Measurements from ENCODE around the gene PPP1R9A. TPM values are rescaled to one million over a fixed set of nuclear protein-coding genes. Genes with fewer than 3 reads are reported as not detected.

Gene PPP1R9A
- polyA plus RNA-seq, 1 experiment, result 0.02 TPM

DNA sequence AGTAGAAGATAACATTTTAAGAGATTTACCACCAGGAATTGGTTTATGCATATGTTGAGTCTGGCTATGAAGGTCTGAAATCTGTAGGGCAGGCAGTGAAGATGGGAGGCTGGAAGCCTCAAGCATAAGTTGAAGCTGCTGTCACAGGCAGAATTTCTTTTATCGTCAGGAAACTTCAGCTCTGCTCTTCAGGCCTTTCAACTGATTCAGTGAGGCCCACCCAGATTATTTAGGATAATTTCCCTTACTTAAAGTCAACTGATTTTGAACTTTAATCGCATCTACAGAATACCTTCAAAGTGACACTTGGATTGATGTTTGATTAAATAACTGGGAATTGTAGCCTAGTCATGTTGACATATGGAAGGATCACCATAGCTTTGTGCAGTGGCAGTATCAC is 190.5 kb downstream of the PPP1R9A start:
- no peak overlapping the region for H3K4me3 ChIP-seq (ENCODE audit: low read depth, low read length)
- no peak for DNase-seq (ENCODE audit: low read depth, low spot score)
- POLR2A ChIA-PET, result no interaction called here
- no peaks in the 10 kb centered on the region for H3K9me3 ChIP-seq (ENCODE audit: control insufficient read depth, insufficient read depth, low read length)
- no peaks in the 10 kb centered on the region for H3K27me3 ChIP-seq (ENCODE audit: control insufficient read depth, insufficient read depth, low read length)
- H3K27ac ChIP-seq (ENCODE audit: low read depth, low read length), result no peak overlapping the region
- TF ChIP-seq, protein P1, sequence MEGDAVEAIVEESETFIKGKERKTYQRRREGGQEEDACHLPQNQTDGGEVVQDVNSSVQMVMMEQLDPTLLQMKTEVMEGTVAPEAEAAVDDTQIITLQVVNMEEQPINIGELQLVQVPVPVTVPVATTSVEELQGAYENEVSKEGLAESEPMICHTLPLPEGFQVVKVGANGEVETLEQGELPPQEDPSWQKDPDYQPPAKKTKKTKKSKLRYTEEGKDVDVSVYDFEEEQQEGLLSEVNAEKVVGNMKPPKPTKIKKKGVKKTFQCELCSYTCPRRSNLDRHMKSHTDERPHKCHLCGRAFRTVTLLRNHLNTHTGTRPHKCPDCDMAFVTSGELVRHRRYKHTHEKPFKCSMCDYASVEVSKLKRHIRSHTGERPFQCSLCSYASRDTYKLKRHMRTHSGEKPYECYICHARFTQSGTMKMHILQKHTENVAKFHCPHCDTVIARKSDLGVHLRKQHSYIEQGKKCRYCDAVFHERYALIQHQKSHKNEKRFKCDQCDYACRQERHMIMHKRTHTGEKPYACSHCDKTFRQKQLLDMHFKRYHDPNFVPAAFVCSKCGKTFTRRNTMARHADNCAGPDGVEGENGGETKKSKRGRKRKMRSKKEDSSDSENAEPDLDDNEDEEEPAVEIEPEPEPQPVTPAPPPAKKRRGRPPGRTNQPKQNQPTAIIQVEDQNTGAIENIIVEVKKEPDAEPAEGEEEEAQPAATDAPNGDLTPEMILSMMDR (IDR thresholded peaks at IDR 0.05; ENCODE audit: low read depth, low read length), result no peak
- CTCF ChIA-PET, result interaction anchor here (1.0 kb wide), 1 partner anchor 588 kb away, joined by 4 read pairs; no protein-coding TSS in a partner anchor

DNA sequence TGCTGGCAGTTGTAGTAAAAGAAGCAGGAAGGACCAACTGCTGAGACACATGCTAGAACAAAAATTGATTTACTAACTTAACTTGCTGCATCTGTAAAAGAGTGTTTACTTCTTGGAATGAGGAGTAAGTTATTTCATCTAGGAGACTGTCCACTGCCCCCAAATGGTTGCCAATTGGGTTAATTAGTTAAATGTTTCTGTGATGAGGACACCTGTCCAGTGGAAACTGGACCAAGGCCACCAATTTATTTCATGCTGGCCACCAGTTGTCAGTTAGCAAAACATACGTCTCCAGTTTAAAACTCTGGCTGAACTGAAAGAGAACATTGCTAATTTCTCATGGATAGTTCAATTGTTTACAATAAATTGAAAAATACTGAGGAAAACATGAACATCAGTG is 191.7 kb downstream of the PPP1R9A start:
- POLR2A ChIA-PET, result no interaction called here
- DNase-seq (ENCODE audit: low read depth, low spot score), result no peak

DNA sequence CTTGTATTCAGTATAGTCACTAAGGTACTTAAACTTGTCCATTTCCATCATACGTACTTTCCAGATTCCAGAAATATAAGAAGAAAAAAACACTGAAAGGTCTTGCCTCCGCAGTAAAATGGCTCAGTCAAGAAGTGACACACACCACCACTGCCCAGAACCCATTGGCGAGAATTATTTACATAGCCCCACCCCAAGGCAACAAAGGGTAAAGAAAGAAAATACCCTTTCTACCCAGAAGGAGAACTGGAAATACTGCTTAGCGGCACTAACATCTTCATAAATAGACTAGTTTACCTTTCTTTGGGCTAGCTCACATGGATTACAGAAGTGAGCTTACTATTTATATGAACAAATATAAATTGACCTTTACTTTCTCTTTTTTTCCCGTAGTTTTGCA is 194.0 kb downstream of the PPP1R9A start:
- Histone ChIP-seq H3K27ac (ENCODE audit: low read depth, low read length) (no peak overlapping the region), H3K9me3 (ENCODE audit: control insufficient read depth, insufficient read depth, low read length) (no peaks in the 10 kb centered on the region), H3K4me3 (ENCODE audit: low read depth, low read length) (no peak overlapping the region), H3K27me3 (ENCODE audit: control insufficient read depth, insufficient read depth, low read length) (no peaks in the 10 kb centered on the region)
- TF ChIP-seq, protein P1 (IDR thresholded peaks at IDR 0.05; ENCODE audit: low read depth, low read length), result no peak
- CTCF ChIA-PET, result no interaction called here
- POLR2A ChIA-PET, result no interaction called here
- no peak for DNase-seq (ENCODE audit: low read depth, low spot score)

More for the DNA sequence above, 191.7 kb downstream of the PPP1R9A start:
- CTCF ChIA-PET, result interaction anchor here (0.8 kb wide), 1 partner anchor 378 kb away, joined by 3 read pairs; no protein-coding TSS in a partner anchor
- H3K27ac ChIP-seq (ENCODE audit: low read depth, low read length), result no peak overlapping the region
- TF ChIP-seq, protein P1 (IDR thresholded peaks at IDR 0.05; ENCODE audit: low read depth, low read length), result no peak
- H3K4me3 ChIP-seq (ENCODE audit: low read depth, low read length), result no peak overlapping the region
- no peaks in the 10 kb centered on the region for H3K9me3 ChIP-seq (ENCODE audit: control insufficient read depth, insufficient read depth, low read length)
- no peaks in the 10 kb centered on the region for H3K27me3 ChIP-seq (ENCODE audit: control insufficient read depth, insufficient read depth, low read length)

DNA sequence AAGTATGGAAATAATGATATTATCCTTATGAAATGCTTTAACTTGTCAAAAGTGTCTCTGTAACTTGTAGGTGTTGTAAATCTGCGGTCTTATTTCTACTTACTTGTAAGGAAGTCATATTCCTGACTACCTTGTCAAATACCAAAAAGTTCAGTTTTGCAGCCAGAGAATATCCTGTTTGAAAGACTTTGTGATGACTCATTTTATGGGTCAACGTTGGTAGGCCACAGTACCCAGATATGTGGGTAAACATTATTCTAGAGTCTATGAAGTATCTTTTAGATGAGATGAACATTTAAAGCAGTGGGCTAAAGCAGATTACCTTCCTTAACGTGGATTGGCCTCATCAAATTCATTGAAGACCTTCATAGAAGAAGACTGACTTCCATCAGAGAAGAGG is 195.3 kb downstream of the PPP1R9A start:
- no peaks in the 10 kb centered on the region for H3K9me3 ChIP-seq (ENCODE audit: control insufficient read depth, insufficient read depth, low read length)
- H3K4me3 ChIP-seq (ENCODE audit: low read depth, low read length), result no peak overlapping the region
- POLR2A ChIA-PET, result no interaction called here
- H3K27ac ChIP-seq (ENCODE audit: low read depth, low read length), result no peak overlapping the region
- CTCF ChIA-PET, result no interaction called here
- H3K27me3 ChIP-seq (ENCODE audit: control insufficient read depth, insufficient read depth, low read length), result no peaks in the 10 kb centered on the region
- no peak for DNase-seq (ENCODE audit: low read depth, low spot score)
- TF ChIP-seq, protein P1 (IDR thresholded peaks at IDR 0.05; ENCODE audit: low read depth, low read length), result no peak

DNA sequence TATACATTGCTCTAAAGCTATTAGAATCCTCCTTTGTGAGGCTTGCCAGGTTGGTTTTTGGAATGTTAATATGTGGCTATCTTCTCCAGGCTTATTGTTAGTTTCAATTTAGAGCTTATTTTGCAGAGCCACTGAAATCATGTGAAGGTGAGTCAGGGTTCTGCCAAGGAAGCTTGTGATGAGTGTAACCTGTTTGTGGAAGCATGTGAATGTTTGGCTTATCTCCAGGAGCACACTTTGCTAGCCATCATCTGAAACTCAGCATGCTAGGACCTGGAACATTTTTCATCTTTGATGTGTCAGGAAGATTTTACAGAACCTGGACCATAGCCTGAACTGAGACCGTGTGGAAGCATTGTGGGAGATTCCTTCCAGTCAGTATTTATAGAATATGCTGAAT is 197.3 kb downstream of the PPP1R9A start:
- no peaks in the 10 kb centered on the region for H3K27me3 ChIP-seq (ENCODE audit: control insufficient read depth, insufficient read depth, low read length)
- ChIA-PET POLR2A (no interaction called here), CTCF (interaction anchor here (0.7 kb wide), 1 partner anchor 12 kb away, joined by 3 read pairs; no protein-coding TSS in a partner anchor)
- no peak overlapping the region for H3K4me3 ChIP-seq (ENCODE audit: low read depth, low read length)
- DNase-seq (ENCODE audit: low read depth, low spot score), result no peak
- H3K9me3 ChIP-seq (ENCODE audit: control insufficient read depth, insufficient read depth, low read length), result no peaks in the 10 kb centered on the region
- H3K27ac ChIP-seq (ENCODE audit: low read depth, low read length), result no peak overlapping the region
- TF ChIP-seq, protein P1 (IDR thresholded peaks at IDR 0.05; ENCODE audit: low read depth, low read length), result no peak

Data from AG04450 (cell line).